NCI-H1105 treated with DMSO at 0.1 percent for 48 hours (cell line): ENCODE measurements around the gene NPB.

ENCODE experiments used
- DNase-seq: peaks from one replicate; lab custom pipeline; 2025; lab: John Stamatoyannopoulos, UW

NPB gene

DNA sequence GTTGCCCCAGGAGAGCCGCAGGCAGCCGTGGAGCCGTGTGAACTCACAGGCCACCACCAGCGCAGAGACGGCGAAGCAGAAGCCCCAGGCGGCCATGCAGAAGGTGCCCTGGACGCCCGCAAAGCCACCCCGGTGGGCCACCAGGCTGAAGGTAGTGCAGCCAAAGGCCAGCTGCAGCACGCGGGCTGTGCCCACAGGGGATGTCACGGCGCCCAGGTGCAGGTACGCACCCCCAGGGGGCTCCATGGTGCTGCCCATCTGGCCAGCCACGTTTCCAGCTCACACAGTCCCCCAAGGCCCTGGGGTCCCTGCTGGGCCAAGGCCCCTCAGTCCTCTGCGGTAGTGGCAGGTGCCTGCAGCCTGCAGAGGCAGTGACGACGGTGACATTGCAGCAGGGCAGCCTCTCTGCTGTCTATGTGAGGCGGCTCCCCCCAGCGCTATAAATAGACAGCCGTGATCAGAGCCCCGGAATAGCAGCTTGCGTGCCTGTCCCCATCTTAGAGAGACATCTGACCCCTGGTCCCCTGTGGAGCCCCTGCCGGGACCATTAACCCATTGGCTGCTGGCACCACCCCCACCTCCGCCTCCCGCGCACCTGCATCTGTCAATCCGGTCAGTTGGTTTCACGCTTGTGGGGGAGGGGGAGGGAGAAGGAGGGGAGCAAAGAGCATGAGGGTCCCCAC is 39.6 kb downstream of the NPB start:
- DNase-seq: no peak

- DNase-seq: no peak
Measured at GRCh38 chr17:81942167-81942553, 40.1 kb downstream of the NPB start.

DNA sequence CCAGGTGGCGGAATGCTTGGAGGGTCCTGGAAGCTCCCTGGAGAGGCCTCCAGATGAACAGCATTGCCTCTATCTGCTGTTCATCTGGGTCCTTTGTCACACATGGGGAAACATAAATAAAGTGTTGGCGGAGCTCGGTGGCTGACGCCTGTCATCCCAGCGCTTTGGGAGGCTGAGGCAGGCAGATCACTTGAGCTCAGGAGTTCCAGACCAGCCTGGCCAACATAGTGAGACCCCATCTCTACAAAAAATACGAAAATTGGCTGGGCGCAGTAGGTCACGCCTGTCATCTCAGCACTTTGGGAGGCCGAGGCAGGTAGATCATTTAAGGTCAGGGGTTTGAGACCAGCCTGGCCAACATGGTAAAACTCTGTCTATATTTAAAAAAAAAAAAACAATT is 42.8 kb downstream of the NPB start:
- DNase-seq: no peak

GRCh38 chr17:81947189-81947588 is 45.2 kb downstream of the NPB start, which contains the start of gene MYADML2:
TSS of gene MYADML2 (minus strand) at chr17:81947233. CDS start at chr17:81941741, 5,492 bp downstream.
- no peak for DNase-seq

GRCh38 chr17:81948635-81949378 is 46.8 kb downstream of the NPB start:
- no peak for DNase-seq

DNA sequence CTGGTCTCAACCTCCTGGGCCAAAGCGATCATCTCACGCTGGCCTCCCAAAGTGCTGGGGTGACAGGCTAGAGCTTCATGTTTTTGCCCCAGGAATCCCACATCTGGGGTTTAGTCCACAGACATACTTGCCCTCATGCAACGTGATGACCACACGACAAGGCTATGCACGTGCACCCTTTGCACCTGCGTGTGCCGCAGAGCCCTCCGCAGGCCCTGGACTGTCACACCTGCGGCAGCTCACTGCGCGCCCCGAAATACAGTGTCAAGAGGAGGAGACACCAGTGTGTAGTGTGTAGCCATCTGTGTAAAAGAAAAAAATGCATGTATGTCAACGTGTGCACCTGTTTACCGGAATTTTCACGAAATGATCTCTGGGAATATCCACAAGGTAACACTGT is 48.5 kb downstream of the NPB start:
- DNase-seq: no peak

GRCh38 chr17:81951785-81952684 is 50.0 kb downstream of the NPB start:
- no peak for DNase-seq
